MM.1S (cell line): ENCODE measurements around the gene LHFPL4.
"Not testable (repeated sequence)": the region's sequence is repeated elsewhere in the genome, so short reads cannot be mapped to it uniquely, and the experiment has no call there.

Experiments used
- CTCF ChIP-seq: fragments of 300-600 bp; sonication (generic); IDR thresholded peaks from 2 replicates; pipeline ENCODE4 v1.5.1; 2016; ENCODE audit warnings: antibody characterized with exemption, low read length, mixed read lengths
- EZH2 ChIP-seq: fragments of 300-600 bp; sonication (generic); optimal IDR thresholded peaks from 2 replicates; pipeline ENCODE3; 2017; ENCODE audit warnings: low read depth, mild to moderate bottlenecking, antibody characterized with exemption, low read length, mixed read lengths
- EZH2phosphoT487 ChIP-seq: fragments of 300-600 bp; sonication (generic); IDR thresholded peaks from 2 replicates; pipeline ENCODE4 v1.6.1; 2018; ENCODE audit warnings: antibody characterized with exemption, low read length

GRCh38 chr3:9560056-9560455, 6.4 kb upstream of the LHFPL4 start:
- TF ChIP-seq CTCF, EZH2, EZH2phosphoT487: not testable (repeated sequence)
